GM19239 (cell line): ENCODE data around the gene LYRM9.
"Not testable (repeated sequence)": the region's sequence is repeated elsewhere in the genome, so short reads cannot be mapped to it uniquely, and the experiment has no call there.

ENCODE experiments used
- DNase-seq: peaks from one replicate; pipeline ENCODE4 v3.0.0; 2011; ENCODE audit warnings: low spot score; ENCODE audit not compliant: insufficient read length
- FAIRE-seq: peaks from 2 replicates; lab custom pipeline; 2011; peaks lifted over from hg19 to GRCh38; lab: Jason Lieb, UNC

The LYRM9 gene

GRCh38 chr17:27892866-27893769, at the start of gene LYRM9:
Gene LYRM9 (minus strand): TSS chr17:27893365. CDS start chr17:27882694, 10,671 bp downstream.
- DNase-seq, result peak; percentile 86
- peak; percentile 87 for FAIRE-seq

- FAIRE-seq (no peak), DNase-seq (no peak)
Measured at GRCh38 chr17:27940503-27941428, 47.6 kb upstream of the LYRM9 start.

GRCh38 chr17:27939474-27940465, 46.6 kb upstream of the LYRM9 start:
- FAIRE-seq, result peak; percentile 57
- no peak for DNase-seq

- FAIRE-seq (no peak), DNase-seq (no peak)
Measured at GRCh38 chr17:27938864-27939263, 45.7 kb upstream of the LYRM9 start.

- DNase-seq (no peak), FAIRE-seq (no peak)
Measured at GRCh38 chr17:27938241-27938640, 45.1 kb upstream of the LYRM9 start.

GRCh38 chr17:27937025-27937546, 43.9 kb upstream of the LYRM9 start:
- FAIRE-seq (no peak), DNase-seq (no peak)

GRCh38 chr17:27930000-27930399, 36.8 kb upstream of the LYRM9 start:
- FAIRE-seq, result no peak
- DNase-seq, result no peak

- DNase-seq (no peak), FAIRE-seq (no peak)
Measured at GRCh38 chr17:27928587-27928986, 35.4 kb upstream of the LYRM9 start.

GRCh38 chr17:27927781-27928180, 34.6 kb upstream of the LYRM9 start:
- FAIRE-seq, result no peak

GRCh38 chr17:27921599-27921998, 28.4 kb upstream of the LYRM9 start:
- DNase-seq, result no peak
- FAIRE-seq, result no peak

More at GRCh38 chr17:27927781-27928180, 34.6 kb upstream of the LYRM9 start:
- DNase-seq, result no peak

- no peak for FAIRE-seq
Measured at GRCh38 chr17:27921077-27921476, 27.9 kb upstream of the LYRM9 start.

GRCh38 chr17:27920569-27920968, 27.4 kb upstream of the LYRM9 start:
- no peak for FAIRE-seq

More at GRCh38 chr17:27921077-27921476, 27.9 kb upstream of the LYRM9 start:
- no peak for DNase-seq

GRCh38 chr17:27919079-27919478, 25.9 kb upstream of the LYRM9 start:
- DNase-seq (no peak), FAIRE-seq (no peak)

More at GRCh38 chr17:27920569-27920968, 27.4 kb upstream of the LYRM9 start:
- DNase-seq, result no peak

GRCh38 chr17:27918498-27918897, 25.3 kb upstream of the LYRM9 start:
- DNase-seq (no peak), FAIRE-seq (no peak)

GRCh38 chr17:27917000-27917399, 23.8 kb upstream of the LYRM9 start:
- no peak for FAIRE-seq
- no peak for DNase-seq

GRCh38 chr17:27915709-27916108, 22.5 kb upstream of the LYRM9 start:
- no peak for DNase-seq
- FAIRE-seq, result no peak

GRCh38 chr17:27914382-27914781, 21.2 kb upstream of the LYRM9 start:
- no peak for FAIRE-seq
- no peak for DNase-seq

- DNase-seq (no peak), FAIRE-seq (no peak)
Measured at GRCh38 chr17:27912964-27913363, 19.8 kb upstream of the LYRM9 start.

GRCh38 chr17:27912299-27912698, 19.1 kb upstream of the LYRM9 start:
- not testable (repeated sequence) for FAIRE-seq, DNase-seq
